ENCODE measurements around the gene DPP3.

GRCh38 chr11:66530927-66531709 lies 50.9 kb downstream of the DPP3 start:
- no peak for TF ChIP-seq CTCF (IDR thresholded peaks at IDR 0.05)
- no peak for TF ChIP-seq POLR2A (IDR thresholded peaks at IDR 0.05)

Data from right lobe of liver (tissue), 4 donors.